NOMO-1 (cell line): Measurements from ENCODE around the gene NR1I2.

Experiments used
- DNase-seq, 2 experiments: peaks; one replicate each; lab custom pipeline; 2025; ENCODE audit not compliant: unreplicated experiment in 2 of 2; lab: John Stamatoyannopoulos, UW

NR1I2 gene

GRCh38 chr3:119817583-119818363 is 35.9 kb downstream of the NR1I2 start:
- DNase-seq: no peak

- no peak for DNase-seq
These were observed 37.0 kb downstream of the NR1I2 start for GRCh38 chr3:119818937-119819336.

GRCh38 chr3:119819806-119820205 is 37.9 kb downstream of the NR1I2 start:
- no peak for DNase-seq

GRCh38 chr3:119825820-119826219 is 43.9 kb downstream of the NR1I2 start:
- DNase-seq: no peak

GRCh38 chr3:119826711-119827608 is 45.1 kb downstream of the NR1I2 start:
- no peak for DNase-seq

- no peak for DNase-seq
These were observed 47.5 kb downstream of the NR1I2 start for GRCh38 chr3:119829420-119829819.

- no peak for DNase-seq
These were observed 49.1 kb downstream of the NR1I2 start for GRCh38 chr3:119831022-119831421.

GRCh38 chr3:119831941-119832371 is 50.1 kb downstream of the NR1I2 start:
- no peak for DNase-seq

- DNase-seq: peak in 1 of 2 experiments; percentile 36
These were observed 53.0 kb downstream of the NR1I2 start for GRCh38 chr3:119834754-119835370.

- peak in 1 of 2 experiments; percentile 32 for DNase-seq
These were observed 53.7 kb downstream of the NR1I2 start for GRCh38 chr3:119835556-119835955.

- no peak for DNase-seq
These were observed 60.0 kb downstream of the NR1I2 start for GRCh38 chr3:119841808-119842471.

- no peak for DNase-seq
These were observed 67.2 kb downstream of the NR1I2 start for GRCh38 chr3:119849126-119849525.

GRCh38 chr3:119856695-119857094 is 74.8 kb downstream of the NR1I2 start:
- no peak for DNase-seq

- no peak for DNase-seq
These were observed 77.1 kb downstream of the NR1I2 start for GRCh38 chr3:119858957-119859356.

GRCh38 chr3:119859728-119860127 is 77.8 kb downstream of the NR1I2 start:
- no peak for DNase-seq

GRCh38 chr3:119861681-119862080 is 79.8 kb downstream of the NR1I2 start:
- DNase-seq: no peak

GRCh38 chr3:119862616-119863015 is 80.7 kb downstream of the NR1I2 start:
- no peak for DNase-seq

GRCh38 chr3:119864476-119864875 is 82.6 kb downstream of the NR1I2 start:
- DNase-seq: no peak
